ENCODE results near the gene GLRX2. TPM values are rescaled to one million over a fixed set of nuclear protein-coding genes. Genes with fewer than 3 reads are reported as not detected.
A peak's percentile ranks its signal among the peaks of the same experiment; 100 is the strongest.

GLRX2 gene
- total RNA-seq, 1 donor from 2014 or later, result 7.2 TPM

DNA sequence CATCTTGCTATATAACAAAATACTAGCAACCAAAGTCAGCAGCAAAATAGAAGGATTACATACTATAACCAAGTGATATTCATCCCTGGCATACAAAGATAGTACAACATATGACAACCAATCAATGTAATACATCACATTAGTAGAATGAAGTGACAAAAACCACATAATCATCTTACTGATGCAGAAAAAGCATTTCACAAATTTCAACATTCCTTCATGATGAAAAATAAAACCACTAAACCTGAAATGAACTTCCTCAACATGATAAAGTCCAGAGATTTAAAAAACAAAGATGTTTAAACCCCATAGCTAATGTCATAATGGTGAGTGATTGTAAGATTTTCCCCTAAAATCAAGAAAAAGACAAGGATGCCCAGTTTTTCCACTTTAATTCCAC lies 27.2 kb downstream of the GLRX2 start:
- Mint-ChIP-seq H3K4me1 (ENCODE audit: low read depth, unreplicated experiment) (no peaks in the 10 kb centered on the region), H3K9me3 (ENCODE audit: unreplicated experiment) (peaks cover 2% of the 10 kb centered on the region), H3K4me3 (ENCODE audit: unreplicated experiment) (no peak overlapping the region), H3K27me3 (ENCODE audit: unreplicated experiment) (no peaks in the 10 kb centered on the region), H3K27ac (ENCODE audit: unreplicated experiment) (no peak overlapping the region), H3K36me3 (ENCODE audit: unreplicated experiment) (peaks cover 13% of the 10 kb centered on the region)
- DNase-seq, result no peak
- TF ChIP-seq, protein P1, sequence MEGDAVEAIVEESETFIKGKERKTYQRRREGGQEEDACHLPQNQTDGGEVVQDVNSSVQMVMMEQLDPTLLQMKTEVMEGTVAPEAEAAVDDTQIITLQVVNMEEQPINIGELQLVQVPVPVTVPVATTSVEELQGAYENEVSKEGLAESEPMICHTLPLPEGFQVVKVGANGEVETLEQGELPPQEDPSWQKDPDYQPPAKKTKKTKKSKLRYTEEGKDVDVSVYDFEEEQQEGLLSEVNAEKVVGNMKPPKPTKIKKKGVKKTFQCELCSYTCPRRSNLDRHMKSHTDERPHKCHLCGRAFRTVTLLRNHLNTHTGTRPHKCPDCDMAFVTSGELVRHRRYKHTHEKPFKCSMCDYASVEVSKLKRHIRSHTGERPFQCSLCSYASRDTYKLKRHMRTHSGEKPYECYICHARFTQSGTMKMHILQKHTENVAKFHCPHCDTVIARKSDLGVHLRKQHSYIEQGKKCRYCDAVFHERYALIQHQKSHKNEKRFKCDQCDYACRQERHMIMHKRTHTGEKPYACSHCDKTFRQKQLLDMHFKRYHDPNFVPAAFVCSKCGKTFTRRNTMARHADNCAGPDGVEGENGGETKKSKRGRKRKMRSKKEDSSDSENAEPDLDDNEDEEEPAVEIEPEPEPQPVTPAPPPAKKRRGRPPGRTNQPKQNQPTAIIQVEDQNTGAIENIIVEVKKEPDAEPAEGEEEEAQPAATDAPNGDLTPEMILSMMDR (IDR thresholded peaks at IDR 0.05; ENCODE audit: partially characterized antibody, unreplicated experiment), result no peak

DNA sequence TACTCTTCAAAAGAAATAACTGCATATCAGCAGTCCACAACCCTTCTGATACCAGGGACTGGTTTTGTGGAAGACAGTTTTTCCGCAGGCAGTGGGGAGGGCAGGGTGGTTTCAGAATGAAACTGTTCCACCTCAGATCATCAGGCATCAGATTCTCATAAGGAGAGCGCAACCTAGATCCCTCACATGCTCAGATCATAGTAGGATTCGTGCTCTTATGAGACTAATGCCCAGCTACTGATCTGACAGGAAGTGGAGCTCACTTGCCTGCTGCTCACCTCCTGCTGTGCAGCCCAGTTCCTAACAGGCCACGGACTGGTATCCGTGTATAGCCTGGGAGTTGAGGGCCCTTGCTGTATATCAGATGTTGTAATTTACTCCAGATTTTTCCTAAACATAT lies 34.3 kb downstream of the GLRX2 start:
- no peaks in the 10 kb centered on the region for H3K9me3 Mint-ChIP-seq (ENCODE audit: unreplicated experiment)
- H3K27ac Mint-ChIP-seq (ENCODE audit: unreplicated experiment), result no peak overlapping the region
- H3K4me3 Mint-ChIP-seq (ENCODE audit: unreplicated experiment), result no peak overlapping the region
- no peaks in the 10 kb centered on the region for H3K27me3 Mint-ChIP-seq (ENCODE audit: unreplicated experiment)
- H3K36me3 Mint-ChIP-seq (ENCODE audit: unreplicated experiment), result no peaks in the 10 kb centered on the region
- H3K4me1 Mint-ChIP-seq (ENCODE audit: low read depth, unreplicated experiment), result peaks cover 5% of the 10 kb centered on the region
- DNase-seq, result no peak
- TF ChIP-seq, protein P1 (IDR thresholded peaks at IDR 0.05; ENCODE audit: partially characterized antibody, unreplicated experiment), result no peak

DNA sequence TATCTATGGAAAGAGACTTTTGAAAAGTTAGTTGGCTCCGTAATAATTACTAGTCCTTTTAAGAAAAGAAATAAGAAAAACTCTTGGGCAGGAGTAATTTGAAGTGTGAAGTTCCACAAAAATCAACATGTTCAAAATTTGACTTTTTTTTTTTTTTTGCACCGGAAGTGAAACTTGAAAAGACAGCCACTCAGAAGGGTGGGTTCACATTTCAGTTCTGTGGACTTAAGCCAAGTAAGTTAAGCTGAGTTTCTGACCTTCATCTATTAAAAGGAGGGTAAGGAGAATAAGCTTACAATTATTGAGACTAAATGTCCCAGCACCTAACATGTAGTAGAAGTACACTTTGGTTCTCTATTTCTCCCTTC lies 34.8 kb downstream of the GLRX2 start:
- Mint-ChIP-seq H3K9me3 (ENCODE audit: unreplicated experiment) (no peaks in the 10 kb centered on the region), H3K36me3 (ENCODE audit: unreplicated experiment) (no peaks in the 10 kb centered on the region), H3K4me1 (ENCODE audit: low read depth, unreplicated experiment) (peaks cover 5% of the 10 kb centered on the region), H3K4me3 (ENCODE audit: unreplicated experiment) (no peak overlapping the region), H3K27me3 (ENCODE audit: unreplicated experiment) (no peaks in the 10 kb centered on the region), H3K27ac (ENCODE audit: unreplicated experiment) (no peak overlapping the region)
- TF ChIP-seq, protein P1 (IDR thresholded peaks at IDR 0.05; ENCODE audit: partially characterized antibody, unreplicated experiment), result no peak
- no peak for DNase-seq

DNA sequence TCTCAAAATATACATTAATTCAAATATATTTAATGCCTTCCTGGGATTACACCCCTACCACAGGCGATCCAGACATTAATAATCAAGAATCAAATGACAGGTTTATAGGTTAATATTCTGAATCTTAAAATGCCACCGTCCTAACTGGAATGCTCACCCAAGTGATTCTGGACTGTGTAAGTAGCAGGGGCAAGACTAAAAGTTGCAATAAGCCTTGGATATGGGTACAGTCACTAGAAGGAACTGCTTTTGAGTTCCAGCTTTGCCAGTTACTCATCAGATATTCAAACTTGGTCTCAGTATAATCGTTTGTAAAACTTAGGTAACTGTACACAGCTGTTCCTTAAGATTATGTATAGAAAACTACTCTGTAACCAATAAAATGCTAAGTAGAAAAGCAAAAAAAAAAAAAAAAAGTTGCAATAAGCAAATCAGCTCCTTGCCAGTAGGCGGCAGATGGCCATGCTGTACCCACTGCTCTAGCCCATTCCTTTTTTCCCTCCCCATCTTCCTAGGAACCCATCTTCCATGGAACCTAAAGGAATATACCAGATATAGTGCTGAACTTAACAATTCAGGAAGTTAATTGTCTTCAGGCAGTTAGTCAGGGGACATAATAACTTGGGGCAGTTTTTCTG lies 35.3 kb downstream of the GLRX2 start:
- Mint-ChIP-seq H3K27ac (ENCODE audit: unreplicated experiment) (no peak overlapping the region), H3K27me3 (ENCODE audit: unreplicated experiment) (no peaks in the 10 kb centered on the region), H3K4me3 (ENCODE audit: unreplicated experiment) (no peak overlapping the region), H3K4me1 (ENCODE audit: low read depth, unreplicated experiment) (peaks cover 5% of the 10 kb centered on the region), H3K36me3 (ENCODE audit: unreplicated experiment) (no peaks in the 10 kb centered on the region), H3K9me3 (ENCODE audit: unreplicated experiment) (no peaks in the 10 kb centered on the region)
- TF ChIP-seq, protein P1 (IDR thresholded peaks at IDR 0.05; ENCODE audit: partially characterized antibody, unreplicated experiment), result no peak
- DNase-seq, result peak; percentile 19

DNA sequence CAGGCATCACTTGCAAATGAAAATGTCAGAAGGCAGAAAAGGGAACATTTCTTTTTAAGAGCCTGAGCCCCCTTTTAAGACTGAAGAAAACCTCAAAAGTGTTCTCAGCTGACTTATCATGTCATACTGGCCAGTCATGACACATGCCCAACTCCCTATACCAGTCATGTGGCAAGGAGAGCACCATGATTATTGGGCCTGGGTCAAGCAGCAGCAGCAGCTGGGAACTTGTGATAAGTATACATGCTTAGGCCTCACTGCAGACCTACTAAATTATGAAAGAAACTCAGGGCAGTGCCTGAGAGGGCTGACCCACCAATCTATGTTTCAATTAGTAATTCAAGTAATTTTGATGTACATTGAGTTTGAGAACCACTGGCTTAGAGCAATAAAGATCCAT lies 37.2 kb downstream of the GLRX2 start:
- no peak overlapping the region for H3K27ac Mint-ChIP-seq (ENCODE audit: unreplicated experiment)

More for the DNA sequence above, 37.2 kb downstream of the GLRX2 start:
- no peaks in the 10 kb centered on the region for H3K27me3 Mint-ChIP-seq (ENCODE audit: unreplicated experiment)
- TF ChIP-seq, protein P1 (IDR thresholded peaks at IDR 0.05; ENCODE audit: partially characterized antibody, unreplicated experiment), result no peak
- peaks cover 7% of the 10 kb centered on the region for H3K4me1 Mint-ChIP-seq (ENCODE audit: low read depth, unreplicated experiment)
- no peaks in the 10 kb centered on the region for H3K9me3 Mint-ChIP-seq (ENCODE audit: unreplicated experiment)
- H3K4me3 Mint-ChIP-seq (ENCODE audit: unreplicated experiment), result no peak overlapping the region
- H3K36me3 Mint-ChIP-seq (ENCODE audit: unreplicated experiment), result no peaks in the 10 kb centered on the region
- DNase-seq, result no peak

Measured in glutamatergic neuron (in vitro differentiated cells).